C4-2B (cell line): ENCODE measurements around the gene ZW10.
"Not testable (repeated sequence)": the region's sequence is repeated elsewhere in the genome, so short reads cannot be mapped to it uniquely, and the experiment has no call there.

Source experiments
- H3K27ac ChIP-seq: fragments of 450-650 bp; 2 replicates; pipeline ENCODE4 v1.5.1; 2017
- ZFX ChIP-seq: fragments of 450-650 bp; IDR thresholded peaks from 2 replicates; pipeline ENCODE4 v1.6.1; 2017
- TF ChIP-seq, protein P1 (sequence below): fragments of 450-650 bp; conservative IDR thresholded peaks from 2 replicates; pipeline ENCODE4 v1.5.1; 2017; ENCODE audit warnings: mild to moderate bottlenecking

The ZW10 gene

DNA sequence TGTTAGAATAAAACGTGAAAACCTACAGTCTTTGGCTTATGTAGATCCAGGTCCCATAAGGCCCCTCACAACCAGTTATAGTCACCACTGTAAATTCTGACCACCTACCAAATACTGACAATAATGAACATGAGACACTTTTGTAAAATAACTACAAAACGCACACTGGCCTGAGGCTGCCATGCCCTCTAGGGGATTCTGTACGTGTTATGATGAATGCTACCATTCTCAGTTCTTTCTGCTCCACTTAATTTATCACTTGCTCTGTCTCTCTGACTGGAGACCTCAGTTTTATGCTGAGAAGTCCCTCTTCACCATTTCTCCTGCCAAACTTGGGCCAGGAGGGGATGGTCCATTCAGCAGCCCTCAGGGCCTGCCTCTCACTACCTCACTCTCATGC lies 48.7 kb downstream of the ZW10 start:
- no peak for TF ChIP-seq ZFX
- TF ChIP-seq, protein P1, sequence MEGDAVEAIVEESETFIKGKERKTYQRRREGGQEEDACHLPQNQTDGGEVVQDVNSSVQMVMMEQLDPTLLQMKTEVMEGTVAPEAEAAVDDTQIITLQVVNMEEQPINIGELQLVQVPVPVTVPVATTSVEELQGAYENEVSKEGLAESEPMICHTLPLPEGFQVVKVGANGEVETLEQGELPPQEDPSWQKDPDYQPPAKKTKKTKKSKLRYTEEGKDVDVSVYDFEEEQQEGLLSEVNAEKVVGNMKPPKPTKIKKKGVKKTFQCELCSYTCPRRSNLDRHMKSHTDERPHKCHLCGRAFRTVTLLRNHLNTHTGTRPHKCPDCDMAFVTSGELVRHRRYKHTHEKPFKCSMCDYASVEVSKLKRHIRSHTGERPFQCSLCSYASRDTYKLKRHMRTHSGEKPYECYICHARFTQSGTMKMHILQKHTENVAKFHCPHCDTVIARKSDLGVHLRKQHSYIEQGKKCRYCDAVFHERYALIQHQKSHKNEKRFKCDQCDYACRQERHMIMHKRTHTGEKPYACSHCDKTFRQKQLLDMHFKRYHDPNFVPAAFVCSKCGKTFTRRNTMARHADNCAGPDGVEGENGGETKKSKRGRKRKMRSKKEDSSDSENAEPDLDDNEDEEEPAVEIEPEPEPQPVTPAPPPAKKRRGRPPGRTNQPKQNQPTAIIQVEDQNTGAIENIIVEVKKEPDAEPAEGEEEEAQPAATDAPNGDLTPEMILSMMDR = no peak
- no peak overlapping the region for H3K27ac ChIP-seq

DNA sequence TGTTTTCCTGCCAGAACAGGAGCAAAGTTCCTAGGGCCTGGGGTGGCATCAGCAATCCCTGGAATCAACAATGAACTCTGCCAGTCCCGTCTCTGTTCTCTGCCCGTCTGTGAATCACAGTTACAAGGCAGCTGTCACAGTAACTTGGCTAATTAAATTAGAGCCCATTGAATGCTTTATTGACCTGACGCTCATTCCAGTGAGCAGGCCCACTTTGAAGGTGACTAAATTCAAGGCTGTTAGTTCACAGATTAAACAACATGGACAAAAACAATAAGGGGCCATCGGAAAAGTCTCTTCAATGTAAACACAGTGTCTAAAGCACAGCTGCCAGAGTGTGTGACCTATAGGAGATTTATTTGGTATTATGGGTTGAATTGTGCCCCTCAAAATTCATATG lies 49.7 kb downstream of the ZW10 start:
- TF ChIP-seq, protein P1 = no peak
- TF ChIP-seq ZFX = no peak
- H3K27ac ChIP-seq = no peak overlapping the region

DNA sequence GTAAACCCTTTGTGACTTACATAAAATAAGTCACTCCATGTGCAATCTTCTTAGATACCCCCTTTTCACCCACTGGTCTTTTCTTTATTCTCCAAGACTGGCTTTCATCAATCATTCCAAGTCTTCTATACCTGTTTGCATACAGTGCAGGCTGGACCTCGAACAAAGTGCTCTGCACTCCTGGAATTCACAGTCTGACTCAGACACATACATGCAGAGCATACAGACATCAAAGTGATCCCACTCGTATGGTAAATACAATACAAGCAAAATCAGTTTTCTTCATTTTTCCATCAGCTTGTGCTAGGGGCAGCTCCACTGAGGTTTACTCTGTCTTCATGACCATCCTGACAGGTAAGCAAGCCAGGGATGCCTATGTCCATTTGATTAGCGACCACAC lies 50.6 kb downstream of the ZW10 start:
- no peak for TF ChIP-seq ZFX
- TF ChIP-seq, protein P1 = no peak

DNA sequence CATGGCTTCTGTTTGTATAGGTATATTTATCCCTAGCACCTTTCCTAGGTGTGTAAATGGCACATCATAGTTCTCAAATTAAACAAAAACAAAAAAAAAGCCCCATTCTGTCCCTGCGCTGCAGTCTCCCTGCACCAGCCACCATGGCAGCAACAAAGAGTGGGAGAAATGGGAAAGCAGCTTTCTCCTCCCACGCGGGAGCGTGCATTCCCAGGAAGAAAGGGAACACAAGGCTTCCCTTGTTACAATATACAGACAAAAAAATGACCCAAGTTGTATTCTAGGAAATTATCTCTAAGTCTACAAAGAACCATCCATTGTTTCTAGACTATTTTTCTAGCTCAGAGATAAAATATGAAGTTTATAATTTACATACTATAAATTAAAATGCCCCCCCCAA lies 51.3 kb downstream of the ZW10 start:
- TF ChIP-seq, protein P1 = no peak
- no peak for TF ChIP-seq ZFX
- H3K27ac ChIP-seq = no peak overlapping the region

More for the DNA sequence above, 50.6 kb downstream of the ZW10 start:
- no peak overlapping the region for H3K27ac ChIP-seq

DNA sequence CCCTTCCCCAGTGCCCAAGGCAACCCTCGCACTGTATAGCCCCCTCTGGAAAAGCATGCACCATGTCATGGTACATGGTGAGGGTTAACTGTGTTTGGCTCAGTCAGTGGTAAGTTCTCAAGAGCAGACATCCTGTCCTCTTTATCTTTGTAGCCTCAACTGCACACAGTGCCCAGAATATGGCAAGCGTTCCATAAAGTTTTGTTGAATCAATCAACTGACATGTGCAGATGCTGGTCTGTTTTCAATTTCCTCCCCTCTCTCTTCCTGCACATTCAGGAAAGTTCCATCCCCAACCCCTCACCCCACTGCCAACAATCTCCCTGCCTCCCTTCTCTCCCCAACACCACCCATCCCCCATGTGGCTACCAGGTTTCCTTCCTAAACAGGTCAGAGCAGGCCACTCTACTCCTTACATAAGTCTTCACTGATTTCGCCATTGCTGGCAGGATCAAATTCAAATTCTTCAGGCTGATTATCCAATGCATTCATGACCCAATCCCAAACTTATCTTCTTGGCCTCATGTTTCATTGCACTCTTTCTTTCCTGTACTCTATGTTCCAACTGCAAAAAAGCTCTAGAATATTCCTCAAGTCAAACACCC lies 51.9 kb downstream of the ZW10 start:
- H3K27ac ChIP-seq = no peak overlapping the region
- no peak for TF ChIP-seq ZFX
- TF ChIP-seq, protein P1 = no peak

DNA sequence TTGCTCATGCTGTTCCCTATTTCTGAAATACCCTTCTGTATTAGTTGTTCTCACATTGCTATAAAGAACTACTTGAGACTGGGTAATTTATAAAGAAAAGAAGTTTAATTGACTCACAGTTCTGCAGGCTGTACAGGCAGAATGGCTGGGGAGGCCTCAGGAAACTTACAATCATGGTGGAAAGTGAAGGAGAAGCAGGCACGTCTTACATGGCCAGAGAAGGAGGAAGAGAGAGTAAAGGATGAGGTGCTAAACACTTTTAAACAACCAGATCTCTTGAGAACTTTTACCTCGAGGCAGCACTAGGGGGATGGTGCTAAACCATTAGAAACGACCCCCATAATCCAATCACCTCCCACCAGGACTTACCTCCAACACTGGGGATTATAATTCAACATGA lies 53.0 kb downstream of the ZW10 start:
- not testable (repeated sequence) for H3K27ac ChIP-seq

DNA sequence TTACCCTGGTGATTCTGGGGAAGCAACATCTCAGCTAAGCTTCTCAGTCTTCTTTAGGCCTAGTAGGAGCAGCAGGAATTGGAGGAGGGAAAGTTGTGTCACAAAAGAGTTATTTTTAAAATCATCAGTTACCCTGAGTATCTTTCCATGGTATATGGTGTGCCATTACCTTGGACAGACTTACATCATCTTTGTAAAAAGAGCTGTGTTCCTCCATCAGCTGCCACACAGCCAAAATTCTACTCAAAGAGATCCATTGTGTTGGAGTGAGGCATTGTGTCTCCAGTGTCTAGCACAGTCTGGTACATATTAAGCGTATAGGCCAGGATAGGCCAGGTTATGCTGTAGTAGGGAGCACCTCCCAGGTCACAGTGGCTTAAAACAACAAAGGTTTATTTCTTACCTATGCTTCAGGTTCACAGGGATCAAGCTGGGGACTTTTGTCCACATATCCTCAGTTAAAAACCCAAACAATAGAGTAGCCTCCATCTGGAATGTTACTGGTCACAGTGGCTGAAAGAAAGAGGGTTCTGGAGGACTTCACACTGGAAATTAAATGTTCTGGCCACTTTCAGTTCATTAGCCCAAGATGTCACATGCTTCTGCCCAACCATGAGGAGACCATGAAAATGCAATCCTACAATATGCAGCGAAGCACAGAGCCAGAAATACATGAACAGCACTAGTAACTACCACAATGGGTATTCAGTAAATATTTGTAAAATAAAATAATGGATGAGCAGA lies 57.4 kb downstream of the ZW10 start:
- TF ChIP-seq ZFX = no peak
- TF ChIP-seq, protein P1 = no peak
- H3K27ac ChIP-seq = no peak overlapping the region

DNA sequence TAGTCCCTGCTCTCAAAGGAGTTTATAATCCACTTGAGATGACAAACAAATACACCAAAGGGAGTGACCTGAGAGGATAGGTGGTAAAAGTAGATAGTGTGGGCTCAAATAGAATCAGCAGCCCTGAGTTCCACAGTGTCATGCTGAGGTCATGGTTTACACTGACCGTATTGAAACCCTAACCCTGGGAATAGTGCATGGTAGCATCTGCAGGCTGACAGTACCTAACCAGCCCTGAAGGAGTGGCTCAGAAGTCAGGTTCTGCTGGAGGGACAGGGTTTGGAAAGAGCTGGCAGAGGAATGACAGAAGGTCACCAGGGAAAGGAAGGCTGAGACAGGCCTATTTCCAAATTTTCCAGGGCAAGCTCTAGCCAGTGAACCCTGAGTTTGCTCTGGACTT lies 58.2 kb downstream of the ZW10 start:
- TF ChIP-seq ZFX = no peak
- TF ChIP-seq, protein P1 = no peak
- H3K27ac ChIP-seq = no peak overlapping the region
